C4-2B (cell line): ENCODE data around the gene DNAJC9.

Experiments used
- CTCF ChIP-seq: fragments of 450-650 bp; conservative IDR thresholded peaks from 2 replicates; pipeline ENCODE4 v1.5.1; 2017; ENCODE audit warnings: mild to moderate bottlenecking
- ZFX ChIP-seq: fragments of 450-650 bp; IDR thresholded peaks from 2 replicates; pipeline ENCODE4 v1.6.1; 2017

- TF ChIP-seq CTCF (no peak), ZFX (no peak)
Observed at GRCh38 chr10:73293461-73293860, 46.4 kb upstream of the DNAJC9 start.
